Thyroid gland (tissue), 4 donors: ENCODE measurements around the gene FXYD6. TPM values are rescaled to one million over a fixed set of nuclear protein-coding genes. Genes with fewer than 3 reads are reported as not detected.

ENCODE experiments used
- DNase-seq, 2 donors: peaks; one replicate each; pipeline ENCODE4 v3.0.0-alpha.2; 2019
- H3K27ac ChIP-seq, 3 donors: fragments of 200-600 bp; sonication (generic); 1 replicate in 2 of 3; 2 replicates in 1 of 3; pipeline ENCODE4 v1.5.1; 2016 to 2019; ENCODE audit warnings: mild to moderate bottlenecking in 1 of 3, moderate library complexity in 1 of 3
- H3K27me3 ChIP-seq: fragments of 200-600 bp; sonication (generic); one replicate; pipeline ENCODE4 v1.5.1; 2019
- H3K36me3 ChIP-seq, 2 donors: fragments of 200-600 bp; sonication (generic); one replicate each; pipeline ENCODE4 v1.5.1; 2016 to 2019
- H3K4me1 ChIP-seq, 2 donors: fragments of 200-600 bp; sonication (generic); one replicate each; pipeline ENCODE4 v1.5.1; 2017 to 2019
- H3K4me3 ChIP-seq, 3 donors: fragments of 200-600 bp; sonication (generic); replicated peaks in 1 of 3; 1 replicate in 2 of 3; 2 replicates in 1 of 3; pipeline ENCODE4 v1.5.1; 2016; ENCODE audit warnings: mild to moderate bottlenecking in 1 of 3
- H3K9me3 ChIP-seq: fragments of 200-600 bp; sonication (generic); one replicate; pipeline ENCODE4 v1.5.1; 2017
- POLR2A ChIP-seq, 2 donors: fragments of 450-650 bp; IDR thresholded peaks; one replicate each; pipeline ENCODE4 v1.6.1; 2017; ENCODE audit warnings: antibody characterized with exemption in 2 of 2, mild to moderate bottlenecking in 2 of 2, moderate library complexity in 1 of 2
- WGBS, 2 donors: methylation state at CpG; one replicate each; pipeline ENCODE4 v1.1.5; 2017; 5-methylcytosine and 5-hydroxymethylcytosine counted together
- intact Hi-C: fragments of 100-400 bp; cut with DNase I; formaldehyde crosslinking; loops from one replicate; pipeline ENCODE4 v1.15.1; 2023
- total RNA-seq, 4 donors: library from RNA; depleted of rRNA; stranded (reverse); fragments of >200 nt; gene quantifications; one replicate each; pipeline ENCODE4 v1.2.3, GENCODE V29; 2016
- TF ChIP-seq, protein P1 (sequence below), 6 experiments: fragments of 200-600 bp in 3 of 6; fragments of 450-650 bp in 3 of 6; sonication (generic) in 3 of 6; IDR thresholded peaks; one replicate each; pipeline ENCODE4 v1.5.1; 2016 to 2019; ENCODE audit warnings: antibody characterized with exemption in 6 of 6, mild to moderate bottlenecking in 2 of 6, inconsistent platforms in 1 of 6, moderate library complexity in 1 of 6

The FXYD6 gene
- total RNA-seq, 4 donors from 2014 or later, result 34.2 to 143 (median 88.6) TPM

DNA sequence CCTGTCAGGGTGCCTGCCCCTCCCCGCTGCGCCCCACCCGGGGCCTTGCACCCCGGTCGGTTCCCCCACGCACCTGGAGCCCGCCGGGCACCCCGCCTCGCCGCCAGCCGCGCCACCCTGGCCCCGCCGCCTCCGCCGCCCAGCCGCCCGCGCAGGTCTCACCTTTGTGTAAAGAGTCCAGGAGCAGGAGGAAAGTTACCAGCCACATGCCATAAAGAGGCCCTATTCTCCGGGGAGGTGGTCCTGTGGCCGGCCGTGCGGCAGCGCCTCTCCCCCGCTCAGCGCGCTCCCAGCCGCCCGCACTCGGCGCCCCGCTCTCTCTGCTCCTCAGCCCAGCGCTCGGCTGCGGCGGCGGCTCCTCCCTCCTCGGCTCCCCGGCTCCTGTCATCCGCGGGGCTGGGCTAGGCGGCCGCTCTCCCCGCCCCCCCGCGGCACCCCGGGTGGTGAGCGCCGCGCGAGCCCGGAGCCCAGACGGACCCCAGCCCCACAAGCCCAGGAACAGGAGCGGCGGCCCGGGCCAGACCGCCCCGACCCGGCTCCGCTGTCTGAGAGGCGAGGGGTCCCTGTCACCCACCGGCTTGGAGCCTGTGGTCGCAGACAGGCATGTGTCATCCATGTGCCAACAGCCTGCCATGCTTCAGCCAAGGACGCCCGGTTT, 79.5 kb downstream of the FXYD6 start, which contains the start of gene DSCAML1:
Gene DSCAML1 (minus strand): TSS at position 345 of the 658 bp plus-strand sequence. CDS start 137 bp downstream, at position 208.
- peaks cover 11 to 20% of the 10 kb centered on the region in 2 donors for H3K4me1 ChIP-seq
- WGBS, 2 donors, result 0 to 7% methylated on average over 8 to 9 of the region's 66 CpGs
- H3K36me3 ChIP-seq, result no peaks in the 10 kb centered on the region
- H3K27me3 ChIP-seq, result peaks cover 9% of the 10 kb centered on the region
- H3K9me3 ChIP-seq, result no peaks in the 10 kb centered on the region
- peak; percentile 55 to 61 for DNase-seq
- H3K27ac ChIP-seq, result no peak within 1 kb of the TSS
- intact Hi-C loops, result loop anchor here (5.0 kb wide), 1 partner anchor 370 kb away; no protein-coding TSS in a partner anchor
- H3K4me3 ChIP-seq, result peak within 1 kb of the TSS in 2 of 3 donors; percentile 36 to 73
- TF ChIP-seq POLR2A (IDR thresholded peaks at IDR 0.05), result no peak
- TF ChIP-seq, protein P1, sequence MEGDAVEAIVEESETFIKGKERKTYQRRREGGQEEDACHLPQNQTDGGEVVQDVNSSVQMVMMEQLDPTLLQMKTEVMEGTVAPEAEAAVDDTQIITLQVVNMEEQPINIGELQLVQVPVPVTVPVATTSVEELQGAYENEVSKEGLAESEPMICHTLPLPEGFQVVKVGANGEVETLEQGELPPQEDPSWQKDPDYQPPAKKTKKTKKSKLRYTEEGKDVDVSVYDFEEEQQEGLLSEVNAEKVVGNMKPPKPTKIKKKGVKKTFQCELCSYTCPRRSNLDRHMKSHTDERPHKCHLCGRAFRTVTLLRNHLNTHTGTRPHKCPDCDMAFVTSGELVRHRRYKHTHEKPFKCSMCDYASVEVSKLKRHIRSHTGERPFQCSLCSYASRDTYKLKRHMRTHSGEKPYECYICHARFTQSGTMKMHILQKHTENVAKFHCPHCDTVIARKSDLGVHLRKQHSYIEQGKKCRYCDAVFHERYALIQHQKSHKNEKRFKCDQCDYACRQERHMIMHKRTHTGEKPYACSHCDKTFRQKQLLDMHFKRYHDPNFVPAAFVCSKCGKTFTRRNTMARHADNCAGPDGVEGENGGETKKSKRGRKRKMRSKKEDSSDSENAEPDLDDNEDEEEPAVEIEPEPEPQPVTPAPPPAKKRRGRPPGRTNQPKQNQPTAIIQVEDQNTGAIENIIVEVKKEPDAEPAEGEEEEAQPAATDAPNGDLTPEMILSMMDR (IDR thresholded peaks at IDR 0.05), result no peak

DNA sequence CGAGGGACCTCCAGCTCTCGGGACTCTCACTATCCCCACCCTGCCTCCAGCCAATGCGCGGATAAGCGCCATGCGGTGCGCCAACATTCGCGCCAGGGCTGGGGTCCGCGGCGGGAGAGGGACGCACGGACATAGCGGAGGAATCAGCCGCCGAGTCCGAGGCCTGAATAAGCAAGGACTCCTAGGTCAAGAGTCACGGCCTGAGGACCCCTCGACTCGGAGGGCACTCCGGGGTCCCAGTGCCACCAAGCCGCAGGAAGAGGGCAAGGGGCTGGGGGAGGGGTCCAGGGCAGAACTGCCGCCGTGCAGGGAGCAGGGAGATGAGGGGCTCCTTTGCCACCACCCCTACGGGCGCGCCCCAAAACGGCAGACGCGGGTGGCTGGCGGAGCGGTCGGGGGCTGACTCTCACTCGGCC, 80.0 kb downstream of the FXYD6 start:
- DNase-seq, result no peak
- H3K36me3 ChIP-seq, result no peaks in the 10 kb centered on the region
- TF ChIP-seq, protein P1 (IDR thresholded peaks at IDR 0.05), result no peak
- no peak for TF ChIP-seq POLR2A (IDR thresholded peaks at IDR 0.05)
- peak overlapping the region in 2 of 3 donors; percentile 36 to 73 for H3K4me3 ChIP-seq
- H3K4me1 ChIP-seq, result peaks cover 11 to 20% of the 10 kb centered on the region in 2 donors
- WGBS, 2 donors, result 0 to 6% methylated on average over 18 to 23 of the region's 35 CpGs
- no peaks in the 10 kb centered on the region for H3K9me3 ChIP-seq
- intact Hi-C loops, result loop anchor here (5.0 kb wide), 1 partner anchor 369 kb away; no protein-coding TSS in a partner anchor
- no peak overlapping the region for H3K27ac ChIP-seq
- H3K27me3 ChIP-seq, result peaks cover 9% of the 10 kb centered on the region

DNA sequence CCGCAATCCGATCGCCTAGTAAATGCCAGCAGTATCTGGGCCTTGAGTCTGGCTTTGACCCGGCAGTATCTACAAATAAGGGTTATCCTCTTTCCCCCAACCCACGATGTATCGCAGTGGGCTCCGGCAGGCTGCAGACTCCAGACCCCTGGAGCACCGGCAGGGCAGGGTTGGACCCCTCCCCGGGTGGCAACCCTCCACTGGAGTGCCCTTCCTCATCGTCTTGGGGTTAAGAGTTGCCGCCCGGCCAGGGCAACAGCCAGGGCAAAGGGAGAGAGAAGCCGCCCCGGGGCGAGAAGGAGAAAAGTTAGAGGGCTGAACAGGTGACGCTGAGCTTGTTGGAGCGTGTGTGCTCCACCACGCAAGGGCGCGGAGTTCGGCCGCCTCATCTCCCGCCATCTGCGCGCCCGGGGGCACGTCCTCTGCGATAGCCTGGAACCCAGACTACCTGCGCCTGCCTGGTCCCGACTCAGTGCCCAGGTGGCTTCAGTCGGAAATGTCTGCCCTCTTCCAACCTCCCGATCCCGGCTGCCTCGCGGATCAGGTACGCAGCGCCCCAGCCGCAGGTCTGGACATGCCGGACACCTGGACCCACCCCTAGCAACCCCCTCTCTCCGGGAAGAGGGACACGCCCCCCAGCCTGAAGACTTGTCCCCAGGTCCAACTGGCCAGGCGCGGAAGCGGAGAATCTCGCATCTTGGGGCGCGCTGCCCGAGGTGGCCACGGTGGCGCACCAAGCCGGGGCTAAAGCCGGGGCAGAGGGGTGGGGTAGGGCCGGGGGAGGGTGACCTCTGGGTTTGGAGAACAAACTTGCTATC, 80.6 kb downstream of the FXYD6 start:
- Histone ChIP-seq H3K4me3 (peak overlapping the region in 2 of 3 donors; percentile 36 to 73), H3K4me1 (peaks cover 11 to 20% of the 10 kb centered on the region in 2 donors), H3K36me3 (no peaks in the 10 kb centered on the region), H3K27me3 (peaks cover 9% of the 10 kb centered on the region), H3K9me3 (no peaks in the 10 kb centered on the region), H3K27ac (no peak overlapping the region)
- 8 to 22% methylated on average over 11 to 20 of the region's 53 CpGs for WGBS, 2 donors
- TF ChIP-seq POLR2A (IDR thresholded peaks at IDR 0.05), result no peak
- TF ChIP-seq, protein P1 (IDR thresholded peaks at IDR 0.05), result no peak
- intact Hi-C loops, result loop anchor here (5.0 kb wide), 1 partner anchor 369 kb away; no protein-coding TSS in a partner anchor
- DNase-seq, result peak in 1 of 2 donors; percentile 31

DNA sequence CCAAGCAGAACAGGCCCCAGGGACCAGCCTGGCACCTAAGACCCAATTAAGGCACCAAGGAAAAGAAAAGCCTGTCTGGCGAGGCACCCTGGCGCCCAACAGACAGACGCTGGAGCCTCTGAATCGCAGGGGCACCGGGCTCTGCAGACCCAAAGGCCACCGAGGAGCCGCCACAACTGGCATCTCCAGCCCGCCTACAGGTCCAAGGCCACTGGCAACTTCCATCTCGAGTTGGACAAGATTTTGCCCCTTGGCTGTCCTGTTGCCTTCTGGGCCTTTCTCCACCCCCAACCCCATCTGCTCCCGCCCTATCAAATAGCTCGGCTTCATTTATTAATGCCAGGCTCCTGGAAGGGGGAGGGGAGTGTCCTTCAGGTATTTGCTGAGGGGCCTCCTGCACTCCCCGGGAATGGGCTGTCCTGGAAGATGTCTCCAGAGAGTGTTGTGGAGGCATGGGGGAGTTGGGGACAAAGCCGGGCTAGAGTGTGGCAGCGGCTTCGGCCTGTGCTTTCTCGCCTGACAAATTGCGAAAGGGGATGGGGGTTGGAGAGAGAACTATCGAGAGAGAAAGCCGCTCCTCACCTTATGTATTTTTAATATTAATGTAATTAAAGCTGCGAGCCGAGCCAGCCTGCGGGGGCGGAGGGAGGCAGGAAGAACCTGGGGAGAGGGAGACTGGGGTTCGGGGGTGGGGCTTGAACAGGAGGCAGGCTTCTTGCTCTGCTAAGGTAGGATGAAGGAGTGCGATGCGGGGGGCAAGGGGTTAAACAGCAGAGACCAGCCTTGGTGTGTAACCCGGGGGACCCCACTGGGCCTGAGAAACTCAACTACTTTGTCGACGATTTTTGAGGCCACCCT, 81.5 kb downstream of the FXYD6 start:
- DNase-seq, result no peak
- intact Hi-C loops, result loop anchor here (5.0 kb wide), 1 partner anchor 368 kb away; no protein-coding TSS in a partner anchor
- Histone ChIP-seq H3K9me3 (no peaks in the 10 kb centered on the region), H3K36me3 (no peaks in the 10 kb centered on the region), H3K27me3 (peaks cover 9% of the 10 kb centered on the region), H3K4me3 (no peak overlapping the region), H3K27ac (no peak overlapping the region), H3K4me1 (peaks cover 11 to 20% of the 10 kb centered on the region in 2 donors)
- WGBS, 2 donors, result 62 to 64% methylated on average over 29 of the region's 29 CpGs
- TF ChIP-seq POLR2A (IDR thresholded peaks at IDR 0.05), result no peak
- TF ChIP-seq, protein P1 (IDR thresholded peaks at IDR 0.05), result no peak
